HG03159 (cell line): Measurements from ENCODE around the gene PDE3B.
"Not testable (repeated sequence)": the region's sequence is repeated elsewhere in the genome, so short reads cannot be mapped to it uniquely, and the experiment has no call there.

Experiments
- ATAC-seq: cut with Tn5 transposase; IDR thresholded peaks from one replicate; pipeline ENCODE4 v1.9.1; 2021; ENCODE audit warnings: mild to moderate bottlenecking, moderate library complexity; ENCODE audit not compliant: unreplicated experiment

Gene PDE3B

DNA sequence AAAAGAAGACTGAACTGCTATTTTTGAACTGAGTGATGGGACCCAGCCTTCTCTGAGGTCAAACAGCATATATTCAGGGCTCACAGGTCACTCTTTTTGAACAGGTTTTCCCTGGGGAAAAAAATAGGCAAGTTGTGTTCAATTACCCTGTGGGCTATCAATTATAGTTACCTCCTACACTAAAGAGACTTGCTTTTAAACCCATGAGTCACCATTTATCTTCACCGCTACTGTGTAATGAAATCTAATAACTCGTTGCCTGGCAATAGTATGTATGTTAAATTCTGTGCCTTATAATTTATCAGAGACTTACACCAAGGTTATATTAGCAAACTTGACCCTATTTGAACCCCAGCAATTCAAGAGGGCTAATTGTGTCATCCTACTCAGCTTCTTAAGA, 149.9 kb downstream of the PDE3B start:
- ATAC-seq: no peak

DNA sequence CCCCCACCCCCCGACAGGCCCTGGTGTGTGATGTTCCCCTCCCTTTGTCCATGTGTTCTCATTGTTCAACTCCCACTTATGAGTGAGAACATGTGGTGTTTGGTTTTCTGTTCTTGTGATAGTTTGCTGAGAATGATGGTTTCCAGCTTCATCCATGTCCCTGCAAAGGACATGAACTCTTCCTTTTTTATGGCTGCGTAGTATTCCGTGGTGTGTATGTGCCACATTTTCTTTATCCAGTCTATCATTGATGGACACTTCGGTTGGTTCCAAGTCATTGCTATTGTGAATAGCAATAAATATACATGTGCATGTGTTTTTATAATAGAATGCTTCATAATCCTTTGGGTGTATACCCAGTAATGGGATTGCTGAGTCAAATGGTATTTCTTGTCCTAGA, 152.4 kb downstream of the PDE3B start:
- ATAC-seq: not testable (repeated sequence)

DNA sequence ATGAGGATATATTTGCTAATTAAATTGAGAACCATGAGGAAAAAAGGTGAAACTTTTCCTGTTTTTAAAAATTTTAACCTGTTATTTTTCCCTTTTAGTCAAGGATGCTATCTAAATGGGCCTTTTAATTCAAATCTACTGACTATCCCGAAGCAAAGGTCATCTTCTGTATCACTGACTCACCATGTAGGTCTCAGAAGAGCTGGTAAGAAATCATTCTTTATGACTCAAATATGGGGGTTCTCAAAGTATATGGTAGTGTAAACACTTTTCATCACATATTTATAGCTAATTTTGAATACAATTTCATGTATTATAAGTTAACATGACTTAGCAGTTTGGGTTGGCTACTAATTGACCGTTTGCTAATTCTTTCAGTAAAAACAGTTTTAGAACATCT, 160.2 kb downstream of the PDE3B start:
- ATAC-seq: no peak

DNA sequence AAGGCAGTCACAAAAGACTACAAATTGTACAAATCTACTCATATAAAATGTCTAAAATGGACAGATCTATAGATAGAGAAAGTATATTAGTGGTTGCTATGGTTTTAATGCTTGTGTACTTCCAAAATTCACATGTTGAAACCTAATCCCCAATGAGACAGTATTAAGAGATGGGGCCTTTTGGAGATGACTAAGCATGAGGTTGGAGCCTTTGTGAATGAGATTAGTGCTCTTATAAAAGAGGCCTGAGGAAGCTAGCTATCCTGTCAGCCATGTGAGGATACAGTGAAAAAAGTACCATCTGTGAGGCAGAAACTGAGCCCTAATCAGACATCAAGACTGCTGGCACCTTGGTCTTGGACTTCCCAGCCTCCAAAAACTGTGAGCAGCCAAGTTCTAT, 165.9 kb downstream of the PDE3B start:
- no peak for ATAC-seq

DNA sequence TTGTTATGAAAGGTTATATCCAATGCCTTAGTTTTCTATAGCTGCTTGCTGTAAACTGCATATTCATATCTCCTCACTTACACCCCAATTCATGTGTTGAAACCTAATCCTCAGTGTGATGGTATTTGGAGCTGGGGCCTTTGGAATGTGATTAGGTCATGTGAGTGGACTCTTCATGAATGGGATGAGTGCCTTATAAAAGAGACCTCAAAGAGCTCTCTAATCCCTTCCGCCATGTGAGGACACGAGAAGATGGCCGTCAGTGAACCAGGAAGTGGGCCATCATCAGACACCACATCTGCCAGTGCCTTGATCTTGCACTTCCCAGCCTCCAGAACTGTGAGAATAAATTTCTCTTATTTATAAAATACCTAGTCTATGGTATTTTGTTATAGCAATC, 169.2 kb downstream of the PDE3B start:
- ATAC-seq: no peak

DNA sequence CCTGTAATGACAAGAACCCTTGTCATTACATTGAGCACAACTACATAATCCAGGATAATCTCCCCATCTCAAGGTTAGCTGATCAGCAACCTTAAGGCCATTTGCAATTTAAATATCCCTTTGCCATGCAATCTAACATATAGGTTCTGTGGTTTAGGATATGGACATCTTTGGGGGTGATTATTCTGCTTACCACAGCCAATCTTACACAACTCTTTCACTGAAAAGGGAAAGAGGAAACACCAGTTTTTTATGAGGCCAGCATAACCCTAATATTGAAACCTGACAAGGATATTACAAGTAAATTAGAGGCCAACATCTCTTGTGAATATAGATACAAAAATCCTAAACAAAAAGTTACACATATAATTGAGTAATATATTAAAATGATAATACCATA, 169.9 kb downstream of the PDE3B start:
- ATAC-seq: no peak

DNA sequence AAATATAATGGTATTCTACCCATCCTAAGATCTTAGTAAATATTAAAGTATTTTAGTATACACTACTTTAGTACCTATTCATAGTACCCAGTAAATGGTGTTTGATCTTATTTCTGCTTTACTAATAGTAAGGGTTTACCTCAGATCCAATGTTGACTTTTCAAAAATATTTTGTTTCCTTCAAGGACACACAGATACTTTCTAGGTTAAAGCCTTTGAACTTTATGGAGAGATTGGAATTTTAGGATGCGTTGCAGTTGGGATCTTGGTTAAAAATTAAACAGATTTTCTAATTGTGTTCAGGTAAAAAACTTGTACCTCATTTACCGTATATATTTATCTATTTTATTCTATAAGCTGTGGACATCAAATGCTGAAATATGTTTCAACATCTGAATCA, 175.2 kb downstream of the PDE3B start:
- ATAC-seq: no peak

DNA sequence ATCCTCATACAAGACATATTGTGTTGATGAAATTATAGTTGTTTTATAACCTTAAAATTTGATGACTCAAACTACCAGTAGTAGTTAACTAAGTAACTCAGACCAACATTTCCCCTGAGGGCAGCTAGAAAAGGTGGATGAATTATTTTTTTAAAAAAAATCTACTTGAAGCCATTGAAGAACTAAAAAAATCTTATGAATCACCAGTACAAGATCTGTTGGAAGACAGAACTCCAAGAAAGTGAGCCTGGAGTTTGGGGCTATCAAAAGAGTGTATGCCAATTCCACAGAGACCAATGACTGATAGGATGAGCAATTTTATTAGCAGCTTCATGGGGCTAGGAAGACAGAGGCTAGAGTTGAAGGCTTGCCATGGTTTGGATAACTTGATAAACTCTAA, 176.0 kb downstream of the PDE3B start:
- no peak for ATAC-seq

DNA sequence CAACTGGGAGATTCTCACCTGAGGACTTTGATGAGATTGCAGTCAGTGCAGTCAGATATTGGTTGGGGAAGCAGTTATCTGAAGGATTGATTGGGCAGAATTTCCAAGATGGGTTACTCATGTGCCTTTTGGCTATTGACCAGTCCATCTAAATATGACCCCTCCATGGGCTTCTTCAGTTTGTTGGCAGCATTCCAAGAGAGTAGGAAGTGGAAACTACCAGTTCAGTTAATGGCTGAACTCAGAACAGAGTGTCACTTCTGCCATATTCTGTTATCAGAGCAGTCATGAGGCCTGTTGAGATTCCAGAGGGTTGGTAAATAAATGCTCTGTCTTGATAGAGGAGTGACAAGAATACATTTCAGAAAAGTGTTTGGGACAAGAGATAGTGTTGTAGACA, 177.4 kb downstream of the PDE3B start:
- no peak for ATAC-seq

DNA sequence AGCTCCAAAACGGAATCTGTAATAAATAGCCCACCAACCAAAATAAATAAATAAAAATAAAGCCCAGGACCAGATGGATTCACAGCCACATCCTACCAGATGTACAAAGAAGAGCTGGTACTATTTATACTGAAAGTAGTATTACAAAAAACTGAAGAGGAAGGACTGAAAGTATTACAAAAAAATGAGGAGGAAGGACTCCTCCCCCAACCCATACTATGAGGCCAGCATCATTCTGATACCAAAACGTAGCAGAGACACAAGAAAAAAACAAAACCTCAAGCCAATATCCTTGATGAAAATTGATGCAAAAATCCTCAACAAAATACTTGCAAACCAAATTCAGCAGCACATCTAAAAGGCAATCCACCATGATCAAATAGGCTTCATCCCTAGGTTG, 183.0 kb downstream of the PDE3B start:
- no peak for ATAC-seq

DNA sequence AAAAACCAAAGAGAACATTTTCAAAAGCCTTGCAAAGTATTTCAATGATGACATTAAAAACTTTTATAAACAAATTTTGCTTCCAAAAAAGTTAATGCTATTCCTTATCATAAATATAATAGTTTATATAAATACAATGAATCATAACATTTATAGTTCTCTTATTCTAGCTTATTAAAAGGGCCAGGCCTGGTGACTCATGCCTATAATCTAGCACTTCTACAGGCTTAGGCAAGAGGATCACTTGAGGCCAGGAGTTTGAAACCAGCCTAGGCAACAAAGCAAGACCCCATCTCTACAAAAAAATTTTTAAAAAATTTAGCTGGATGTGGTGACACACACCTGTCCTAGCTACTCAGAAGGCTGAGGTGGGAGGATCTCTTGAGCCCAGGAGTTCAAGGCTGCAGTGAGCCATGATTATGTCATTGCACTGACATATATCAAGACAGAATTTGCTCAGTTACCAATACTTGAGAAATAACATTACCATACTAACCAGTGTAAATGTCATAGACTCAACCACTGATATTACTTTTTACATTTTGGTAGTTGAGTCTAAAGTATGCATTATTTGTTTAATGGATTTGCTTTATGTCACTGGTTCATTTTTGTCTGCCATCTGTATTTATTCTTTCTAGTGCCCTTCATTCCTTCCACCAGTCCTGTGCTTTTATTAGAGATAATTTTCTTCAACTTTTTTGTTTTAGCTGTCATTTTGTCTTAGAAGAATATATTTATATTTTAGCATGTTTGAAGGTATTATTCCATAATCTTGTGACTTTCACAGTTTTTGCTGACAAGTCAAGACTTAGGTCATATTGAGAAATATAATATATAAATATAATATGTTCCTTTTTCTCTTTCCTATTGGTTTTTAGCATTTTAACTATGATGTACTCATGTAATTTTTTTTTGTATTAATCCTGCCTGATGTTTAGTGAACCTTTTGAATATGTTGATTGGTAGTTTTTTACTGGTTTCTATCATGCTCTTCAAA, 192.2 kb downstream of the PDE3B start:
- no peak for ATAC-seq

DNA sequence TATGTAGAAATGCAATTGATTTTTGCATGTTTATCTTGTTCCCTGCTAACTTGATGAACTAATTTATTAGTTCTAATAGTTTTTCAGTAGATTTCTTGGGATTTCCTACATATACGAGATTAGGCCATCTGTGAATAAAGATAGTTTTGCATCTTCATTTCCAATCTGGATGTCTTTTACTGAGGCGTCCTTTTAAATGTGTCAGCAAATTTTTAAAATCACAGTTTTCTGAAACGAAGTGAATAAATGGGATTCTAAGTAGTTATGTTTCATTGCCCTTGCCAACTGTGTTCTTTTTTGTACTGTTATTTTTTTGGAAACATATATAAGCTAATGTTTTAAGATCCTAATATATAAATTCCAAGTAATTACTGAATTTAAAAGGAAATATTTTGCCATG, 198.4 kb downstream of the PDE3B start:
- ATAC-seq: no peak

DNA sequence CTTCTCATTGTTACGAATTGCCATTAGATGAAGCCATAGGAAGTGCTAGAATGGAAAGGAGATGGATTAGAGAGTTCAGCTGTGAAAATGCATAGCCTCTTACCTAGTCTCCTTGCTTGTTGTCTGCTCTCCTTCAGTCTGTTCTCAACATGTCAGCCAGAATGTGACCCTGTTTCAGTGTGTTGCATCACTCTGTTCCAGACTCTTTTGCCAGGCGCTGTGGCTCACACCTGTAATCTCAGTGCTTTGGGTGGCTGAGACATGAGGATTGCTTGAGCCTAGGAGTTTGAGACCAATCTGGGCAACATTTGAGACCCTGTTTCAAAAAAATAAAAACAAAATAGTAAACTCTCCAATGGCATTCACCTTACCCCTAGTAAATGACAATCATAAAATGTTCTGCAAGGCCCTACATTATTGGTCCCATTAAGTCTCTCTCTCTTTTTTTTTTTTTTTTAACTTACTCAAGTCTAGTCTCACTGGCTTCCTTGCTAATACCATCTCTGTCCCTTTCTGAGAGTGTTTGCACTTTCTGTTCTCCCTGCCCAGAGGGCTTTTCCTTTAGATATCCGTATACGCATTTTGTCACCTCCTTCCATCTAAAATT, 209.1 kb downstream of the PDE3B start:
- ATAC-seq: no peak

DNA sequence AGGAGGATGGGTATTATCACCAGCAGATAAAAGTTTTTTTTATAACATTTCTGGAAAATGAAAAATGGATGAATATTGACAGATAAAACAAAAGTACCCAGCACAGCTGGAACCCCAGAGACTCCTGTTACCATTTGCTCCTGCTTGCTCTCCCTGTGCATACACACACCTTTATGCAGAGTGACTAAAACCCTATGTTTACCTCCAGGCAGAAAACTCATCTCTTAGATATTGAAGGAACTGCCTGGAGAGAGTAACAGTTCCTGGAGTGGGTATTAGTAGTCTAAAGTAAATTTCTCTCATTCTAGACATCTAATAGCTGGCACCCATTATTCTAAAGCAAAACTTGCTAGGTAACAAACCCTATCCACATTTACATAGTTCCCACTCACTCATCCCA, 210.5 kb downstream of the PDE3B start:
- ATAC-seq: no peak

DNA sequence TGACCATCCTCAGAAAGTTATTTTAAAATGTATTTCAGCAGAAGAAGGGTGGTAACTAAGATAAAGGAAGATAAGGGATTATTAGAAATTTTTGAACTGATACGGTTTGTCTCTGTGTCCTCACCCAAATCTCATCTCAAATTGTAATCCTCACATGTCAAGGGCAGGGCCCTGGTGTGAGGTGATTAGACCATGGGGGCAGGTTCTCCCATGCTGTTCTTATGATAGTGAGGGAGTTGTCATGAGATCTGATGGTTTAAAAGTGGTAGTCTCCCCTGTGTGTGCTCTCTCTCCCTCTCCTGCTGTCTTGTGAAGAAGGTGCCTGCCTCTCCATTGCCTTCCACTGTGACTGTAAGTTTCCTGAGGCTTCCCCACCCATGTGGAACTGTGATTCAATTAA, 212.3 kb downstream of the PDE3B start:
- ATAC-seq: no peak

DNA sequence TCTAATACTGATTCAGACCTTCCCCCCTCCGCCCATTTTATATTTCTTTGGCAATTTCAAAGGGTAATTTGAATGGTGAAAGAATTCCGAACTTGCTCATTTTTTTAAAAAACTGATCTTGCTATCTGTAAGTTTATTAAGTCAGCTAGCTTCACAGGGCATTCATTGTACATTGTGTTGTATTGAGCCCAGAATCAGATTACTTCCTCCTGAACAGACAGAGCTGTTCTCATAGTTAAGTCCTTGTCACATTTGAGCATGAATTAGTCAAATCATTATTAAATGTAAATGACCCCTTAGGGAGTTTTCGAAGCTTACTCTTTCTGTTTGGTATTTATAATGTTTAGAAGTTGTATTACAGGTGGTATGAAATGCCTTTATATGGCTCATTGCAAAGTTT, 214.0 kb downstream of the PDE3B start:
- ATAC-seq: no peak

DNA sequence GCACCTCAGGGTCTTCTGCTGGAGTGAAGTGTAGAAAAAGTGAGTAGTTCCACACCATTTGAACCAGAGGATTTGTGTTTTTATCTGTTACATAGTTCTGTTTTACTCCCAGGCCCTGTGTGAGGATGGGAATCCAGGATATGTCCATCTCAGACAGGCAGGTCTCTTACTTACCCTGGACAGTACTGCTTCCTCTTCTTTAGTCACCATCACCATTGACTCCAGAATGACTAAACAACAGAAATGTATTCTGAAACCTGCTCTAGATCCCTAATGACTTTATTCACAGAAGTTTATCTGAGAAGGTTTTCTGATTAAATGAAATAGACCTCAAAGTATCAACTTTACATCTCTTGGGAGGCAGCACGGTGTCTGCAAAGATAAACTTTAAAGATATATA, 214.8 kb downstream of the PDE3B start:
- no peak for ATAC-seq

DNA sequence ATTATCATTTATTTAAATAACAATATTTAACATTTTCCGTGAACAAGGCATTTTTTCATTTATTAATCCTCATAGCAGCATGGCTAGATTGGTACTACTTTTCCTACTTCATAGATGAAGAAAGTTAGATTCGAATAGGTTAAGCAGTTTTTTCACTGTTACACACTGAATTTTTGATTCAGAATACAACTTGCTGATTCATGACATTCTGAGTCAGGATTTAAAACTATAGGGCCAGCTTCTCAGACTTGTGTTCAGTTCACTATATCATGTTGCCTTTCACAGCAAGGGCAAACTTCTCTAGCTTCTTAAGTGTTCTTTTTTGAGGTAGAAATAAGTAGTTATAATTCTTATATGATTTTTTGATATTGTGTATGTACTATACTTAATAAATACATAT, 216.9 kb downstream of the PDE3B start:
- ATAC-seq: no peak

DNA sequence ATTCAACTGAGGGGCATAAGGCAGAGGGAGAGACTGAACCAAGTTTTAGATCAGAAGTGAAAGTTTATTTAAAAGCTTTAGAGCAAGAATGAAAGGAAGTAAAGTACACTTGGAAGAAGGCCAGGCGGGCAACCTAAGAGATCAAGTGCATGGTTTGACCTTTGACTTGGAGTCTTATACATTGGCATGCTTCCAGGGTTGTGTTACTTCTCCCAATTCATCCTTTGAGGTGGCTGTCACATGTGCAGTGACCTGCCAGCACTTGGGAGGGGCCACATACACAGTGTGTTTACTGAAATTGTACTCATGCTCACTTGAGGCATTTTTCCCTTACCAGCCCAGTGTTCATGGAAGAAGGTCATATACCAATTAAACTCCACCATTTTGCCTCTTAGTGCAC, 218.1 kb downstream of the PDE3B start:
- no peak for ATAC-seq

DNA sequence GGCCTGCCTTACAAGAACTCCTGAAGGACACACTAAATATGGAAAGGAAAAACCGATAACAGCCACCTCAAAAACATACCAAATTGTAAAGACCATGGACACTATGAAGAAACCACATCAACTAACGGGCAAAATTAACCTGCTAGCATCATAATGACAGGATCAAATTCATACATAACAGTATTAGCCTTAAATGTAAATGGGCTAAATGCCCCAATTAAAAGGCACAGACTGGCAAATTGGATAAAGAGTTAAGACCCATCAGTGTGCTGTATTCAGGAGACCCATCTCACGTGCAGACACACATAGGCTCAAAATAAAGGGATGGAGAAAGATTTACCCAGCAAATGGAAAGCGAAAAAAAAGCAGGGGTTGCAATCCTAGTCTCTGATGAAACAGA, 220.2 kb downstream of the PDE3B start:
- ATAC-seq: not testable (repeated sequence)

DNA sequence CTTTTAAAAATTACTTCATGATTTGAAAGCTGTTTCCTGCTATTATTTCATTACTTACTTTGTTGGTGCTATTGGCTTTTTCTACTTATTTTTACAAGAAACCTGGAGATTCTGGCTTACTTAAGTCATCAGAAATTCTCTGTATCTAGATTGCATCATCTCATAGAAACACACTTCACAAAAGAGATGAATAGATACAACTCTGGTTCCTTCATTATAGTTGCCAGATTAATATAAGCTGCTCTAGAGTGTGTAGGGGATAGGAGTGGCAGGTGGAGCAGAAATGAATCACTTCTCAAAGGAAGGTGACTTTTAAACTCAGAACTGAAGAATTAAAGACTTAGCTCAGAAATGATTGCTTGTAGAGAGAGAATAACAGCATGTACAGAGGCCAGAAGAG, 228.4 kb downstream of the PDE3B start:
- ATAC-seq: no peak

DNA sequence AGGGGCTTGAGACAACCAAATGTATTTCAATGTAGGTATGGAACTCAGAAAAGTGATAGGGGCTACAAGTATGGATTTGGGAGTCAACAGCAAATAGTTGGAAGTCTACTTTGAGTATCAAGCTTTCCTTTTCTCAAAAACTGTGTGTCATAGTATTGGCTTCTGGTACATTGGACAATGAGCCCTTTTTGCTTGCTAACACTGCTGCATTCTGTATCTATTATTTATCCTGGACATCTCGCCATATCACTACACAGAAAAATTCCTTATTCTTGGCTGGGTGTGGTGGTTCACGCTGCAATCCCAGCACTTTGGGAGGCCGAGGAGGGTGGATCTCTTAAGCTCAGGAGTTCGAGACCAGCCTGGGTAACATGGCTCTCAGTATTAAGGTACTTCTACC, 230.0 kb downstream of the PDE3B start:
- ATAC-seq: no peak
